Measurements from ENCODE around the gene INSYN2B. TPM values are rescaled to one million over a fixed set of nuclear protein-coding genes. Genes with fewer than 3 reads are reported as not detected.

The INSYN2B gene
- total RNA-seq, 1 experiment from 2014 or later, result not detected

DNA sequence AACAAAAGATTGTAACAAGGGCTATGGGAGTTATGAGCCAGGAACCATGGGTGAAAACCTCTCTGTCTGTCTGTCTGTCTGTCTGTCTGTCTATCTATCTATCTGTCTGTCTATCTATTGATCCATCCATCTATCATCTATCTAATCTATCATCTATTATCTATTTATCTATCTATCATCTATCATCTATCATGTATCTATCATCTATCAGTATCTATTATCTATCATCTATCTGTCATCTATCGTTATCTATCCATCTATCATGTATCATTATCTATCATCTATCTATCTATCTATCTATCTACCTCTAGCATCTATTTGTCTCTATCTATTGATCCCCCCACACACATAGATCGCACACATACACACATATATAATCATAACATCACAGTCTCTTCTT is 112.9 kb downstream of the INSYN2B start:
- CTCF ChIA-PET, result no interaction called here
- H4K20me1 ChIP-seq (ENCODE audit: insufficient read depth), result no peaks in the 10 kb centered on the region
- no peaks in the 10 kb centered on the region for H3K79me2 ChIP-seq (ENCODE audit: insufficient read depth, low read length)
- RAD21 ChIA-PET (ENCODE audit: low non-redundant PET in 1 of 2, low total read pairs in 2 of 2, uncharacterized antibody in 2 of 2, unreplicated experiment in 2 of 2), result no interaction called here
- H3K4me1 ChIP-seq (ENCODE audit: control insufficient read depth in 1 of 2, insufficient read depth in 2 of 2, low read length in 2 of 2), result no peaks in the 10 kb centered on the region
- TF ChIP-seq ZFX (IDR thresholded peaks at IDR 0.05) (no peak), SRF (IDR thresholded peaks at IDR 0.05; ENCODE audit: low read depth) (no peak), SIN3A (IDR thresholded peaks at IDR 0.05; ENCODE audit: low read depth) (no peak), ELF1 (IDR thresholded peaks at IDR 0.05; ENCODE audit: borderline replicate concordance, low read depth) (no peak), POLR2AphosphoS5 (IDR thresholded peaks at IDR 0.05; ENCODE audit: low read depth, low read length) (no peak), JUND (IDR thresholded peaks at IDR 0.05) (no peak), ATF3 (IDR thresholded peaks at IDR 0.05) (no peak), EZH2 (IDR thresholded peaks at IDR 0.05) (no peak), CBX3 (IDR thresholded peaks at IDR 0.05; ENCODE audit: low read depth) (no peak), CTCF (IDR thresholded peaks at IDR 0.05 in 2 of 3, conservative IDR thresholded peaks at IDR 0.05 in 1 of 3; ENCODE audit: borderline replicate concordance in 1 of 3, insufficient read depth in 1 of 3, low read depth in 2 of 3, low read length in 2 of 3) (no peak), YY1 (IDR thresholded peaks at IDR 0.05; ENCODE audit: extremely low read depth, insufficient replicate concordance, low read depth, low read length) (no peak), ZNF274 (IDR thresholded peaks at IDR 0.05; ENCODE audit: low read depth, low read length) (no peak)
- TF ChIP-seq, protein P1, sequence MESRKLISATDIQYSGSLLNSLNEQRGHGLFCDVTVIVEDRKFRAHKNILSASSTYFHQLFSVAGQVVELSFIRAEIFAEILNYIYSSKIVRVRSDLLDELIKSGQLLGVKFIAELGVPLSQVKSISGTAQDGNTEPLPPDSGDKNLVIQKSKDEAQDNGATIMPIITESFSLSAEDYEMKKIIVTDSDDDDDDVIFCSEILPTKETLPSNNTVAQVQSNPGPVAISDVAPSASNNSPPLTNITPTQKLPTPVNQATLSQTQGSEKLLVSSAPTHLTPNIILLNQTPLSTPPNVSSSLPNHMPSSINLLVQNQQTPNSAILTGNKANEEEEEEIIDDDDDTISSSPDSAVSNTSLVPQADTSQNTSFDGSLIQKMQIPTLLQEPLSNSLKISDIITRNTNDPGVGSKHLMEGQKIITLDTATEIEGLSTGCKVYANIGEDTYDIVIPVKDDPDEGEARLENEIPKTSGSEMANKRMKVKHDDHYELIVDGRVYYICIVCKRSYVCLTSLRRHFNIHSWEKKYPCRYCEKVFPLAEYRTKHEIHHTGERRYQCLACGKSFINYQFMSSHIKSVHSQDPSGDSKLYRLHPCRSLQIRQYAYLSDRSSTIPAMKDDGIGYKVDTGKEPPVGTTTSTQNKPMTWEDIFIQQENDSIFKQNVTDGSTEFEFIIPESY (IDR thresholded peaks at IDR 0.05; ENCODE audit: extremely low read depth, insufficient replicate concordance, low read length), result no peak
- TF ChIP-seq, protein P2, sequence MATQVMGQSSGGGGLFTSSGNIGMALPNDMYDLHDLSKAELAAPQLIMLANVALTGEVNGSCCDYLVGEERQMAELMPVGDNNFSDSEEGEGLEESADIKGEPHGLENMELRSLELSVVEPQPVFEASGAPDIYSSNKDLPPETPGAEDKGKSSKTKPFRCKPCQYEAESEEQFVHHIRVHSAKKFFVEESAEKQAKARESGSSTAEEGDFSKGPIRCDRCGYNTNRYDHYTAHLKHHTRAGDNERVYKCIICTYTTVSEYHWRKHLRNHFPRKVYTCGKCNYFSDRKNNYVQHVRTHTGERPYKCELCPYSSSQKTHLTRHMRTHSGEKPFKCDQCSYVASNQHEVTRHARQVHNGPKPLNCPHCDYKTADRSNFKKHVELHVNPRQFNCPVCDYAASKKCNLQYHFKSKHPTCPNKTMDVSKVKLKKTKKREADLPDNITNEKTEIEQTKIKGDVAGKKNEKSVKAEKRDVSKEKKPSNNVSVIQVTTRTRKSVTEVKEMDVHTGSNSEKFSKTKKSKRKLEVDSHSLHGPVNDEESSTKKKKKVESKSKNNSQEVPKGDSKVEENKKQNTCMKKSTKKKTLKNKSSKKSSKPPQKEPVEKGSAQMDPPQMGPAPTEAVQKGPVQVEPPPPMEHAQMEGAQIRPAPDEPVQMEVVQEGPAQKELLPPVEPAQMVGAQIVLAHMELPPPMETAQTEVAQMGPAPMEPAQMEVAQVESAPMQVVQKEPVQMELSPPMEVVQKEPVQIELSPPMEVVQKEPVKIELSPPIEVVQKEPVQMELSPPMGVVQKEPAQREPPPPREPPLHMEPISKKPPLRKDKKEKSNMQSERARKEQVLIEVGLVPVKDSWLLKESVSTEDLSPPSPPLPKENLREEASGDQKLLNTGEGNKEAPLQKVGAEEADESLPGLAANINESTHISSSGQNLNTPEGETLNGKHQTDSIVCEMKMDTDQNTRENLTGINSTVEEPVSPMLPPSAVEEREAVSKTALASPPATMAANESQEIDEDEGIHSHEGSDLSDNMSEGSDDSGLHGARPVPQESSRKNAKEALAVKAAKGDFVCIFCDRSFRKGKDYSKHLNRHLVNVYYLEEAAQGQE (IDR thresholded peaks at IDR 0.05; ENCODE audit: low read depth), result no peak
- TF ChIP-seq, protein P3, sequence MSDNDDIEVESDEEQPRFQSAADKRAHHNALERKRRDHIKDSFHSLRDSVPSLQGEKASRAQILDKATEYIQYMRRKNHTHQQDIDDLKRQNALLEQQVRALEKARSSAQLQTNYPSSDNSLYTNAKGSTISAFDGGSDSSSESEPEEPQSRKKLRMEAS (IDR thresholded peaks at IDR 0.05), result no peak
- H3K27me3 ChIP-seq (ENCODE audit: insufficient read depth, low read length), result peaks cover 25% of the 10 kb centered on the region
- BruUV-seq (replicated peaks), result no TSS peak
- no peak overlapping the region for H3K9ac ChIP-seq (ENCODE audit: low read length)
- no peak for ATAC-seq
- H3K4me3 ChIP-seq (replicated peaks in 1 of 2; ENCODE audit: low read depth in 1 of 2, low read length in 2 of 2), result no peak overlapping the region
- H2AFZ ChIP-seq (ENCODE audit: low read depth, low read length, poor library complexity, severe bottlenecking), result no peak overlapping the region
- no peak overlapping the region for H3K27ac ChIP-seq (ENCODE audit: low read depth, low read length)
- no peak for DNase-seq (ENCODE audit: low read depth, low spot score)
- no peaks in the 10 kb centered on the region for H3K36me3 ChIP-seq (ENCODE audit: control insufficient read depth in 1 of 2, insufficient read depth in 2 of 2, low read length in 2 of 2)
- no peaks in the 10 kb centered on the region for H3K9me3 ChIP-seq (ENCODE audit: control insufficient read depth in 1 of 2, insufficient read depth in 1 of 2, low read depth in 1 of 2, low read length in 2 of 2)
- POLR2A ChIA-PET, result no interaction called here
- H3K4me2 ChIP-seq (ENCODE audit: low read length), result no peak overlapping the region
- intact Hi-C loops (cut with micrococcal nuclease), result no loop called here
- no peaks in the 10 kb centered on the region for H3K9me2 ChIP-seq (ENCODE audit: insufficient read depth)
